GM12891 (cell line): ENCODE data around the gene TFF1.

ENCODE experiments used
- POLR2A ChIP-seq: IDR thresholded peaks from 2 replicates; pipeline ENCODE4 v1.6.1; 2011; ENCODE audit warnings: low read depth, low read length, control low read depth
- SPI1 ChIP-seq: IDR thresholded peaks from 2 replicates; pipeline ENCODE4 v1.6.1; 2011; ENCODE audit warnings: low read depth, low read length, control low read depth

GRCh38 chr21:42365770-42366169 is 565 bp downstream of the TFF1 start:
- 0 out of 2 replicates have a peak, but pooled peaks have one; percentile 25 for TF ChIP-seq SPI1
- no peak for TF ChIP-seq POLR2A
